Left lung (tissue), 10 donors: ENCODE results near the gene PLXNA2. TPM values are rescaled to one million over a fixed set of nuclear protein-coding genes. Genes with fewer than 3 reads are reported as not detected.

ENCODE experiments used
- ATAC-seq: fragments of 200-7000 bp; cut with Tn5 transposase; one replicate; pipeline ENCODE4 v1.9.1; 2020; ENCODE audit warnings: moderate library complexity
- DNase-seq, 4 donors: peaks; one replicate each; pipeline ENCODE4 v3.0.0-alpha.2; 2013 to 2020
- H3K27ac ChIP-seq, 2 donors: fragments of 200-600 bp; sonication (generic) in 1 of 2; one replicate each; pipeline versions ENCODE4 v1.5.0 to v1.8.0; 2020 to 2021
- H3K27me3 ChIP-seq, 2 donors: fragments of 200-600 bp; sonication (generic) in 1 of 2; one replicate each; pipeline versions ENCODE4 v1.5.0 to v1.8.0; 2020 to 2021
- H3K36me3 ChIP-seq, 2 donors: fragments of 200-600 bp; sonication (generic) in 1 of 2; one replicate each; pipeline versions ENCODE4 v1.5.0 to v1.8.0; 2020 to 2021
- H3K4me1 ChIP-seq, 2 donors: fragments of 200-600 bp; one replicate each; pipeline ENCODE4 v1.8.0; 2021
- H3K4me3 ChIP-seq, 2 donors: fragments of 200-600 bp; sonication (generic) in 1 of 2; one replicate each; pipeline versions ENCODE4 v1.5.0 to v1.8.0; 2020 to 2021; ENCODE audit warnings: mild to moderate bottlenecking in 1 of 2
- H3K9me3 ChIP-seq, 2 donors: fragments of 200-600 bp; sonication (generic) in 1 of 2; one replicate each; pipeline versions ENCODE4 v1.5.0 to v1.8.0; 2020 to 2021
- CTCF ChIP-seq, 2 donors: fragments of 200-600 bp; sonication (generic) in 1 of 2; IDR thresholded peaks; one replicate each; pipeline versions ENCODE4 v1.5.0 to v1.8.0; 2021; ENCODE audit warnings: antibody characterized with exemption in 2 of 2
- intact Hi-C, 2 donors: fragments of 100-400 bp; cut with DNase I; formaldehyde crosslinking; loops; one replicate each; pipeline versions ENCODE4 v1.11.2 to v1.14.2; 2022
- polyA plus RNA-seq, 6 donors: library from polyadenylated mRNA; unstranded; fragments of 120-200 nt; gene quantifications; one replicate each; pipeline ENCODE4 v1.2.1, GENCODE V29; 2013; ENCODE audit not compliant: insufficient read length in 6 of 6
- total RNA-seq, 2 donors: library from RNA; stranded (reverse); fragmentation: NEBNext Ultra II Directional; extraction: Animal tissue kit (Norgen Biotek cat#: 25700); gene quantifications; one replicate each; pipeline ENCODE4 v1.2.1, GENCODE V29; 2021
- donor health status: DM: no; HTN: yes; CAD: no.
- donor health status: DM: no; HTN: no; CAD: no.

PLXNA2 gene
- total and polyA plus RNA-seq, 8 donors = 21.4 to 92.8 (median 34.0) TPM

- ATAC-seq (no peak), DNase-seq (no peak)
- no peak for TF ChIP-seq CTCF (IDR thresholded peaks at IDR 0.05)
- H3K27me3 ChIP-seq = no peaks in the 10 kb centered on the region
- H3K27ac ChIP-seq = peak overlapping the region; percentile 29 to 41
- no peaks in the 10 kb centered on the region for H3K36me3 ChIP-seq
- intact Hi-C loops = no loop called here
- H3K9me3 ChIP-seq = no peaks in the 10 kb centered on the region
- H3K4me1 ChIP-seq = peaks cover 24 to 59% of the 10 kb centered on the region in 2 donors
- H3K4me3 ChIP-seq = no peak overlapping the region
These were observed 17.9 kb downstream of the PLXNA2 start for GRCh38 chr1:208225954-208226937.

- ATAC-seq = no peak
These were observed 19.9 kb downstream of the PLXNA2 start for GRCh38 chr1:208224192-208224713.

GRCh38 chr1:208223136-208223535 lies 21.0 kb downstream of the PLXNA2 start:
- intact Hi-C loops = no loop called here
- H3K27me3 ChIP-seq = no peaks in the 10 kb centered on the region
- no peaks in the 10 kb centered on the region for H3K9me3 ChIP-seq
- H3K27ac ChIP-seq = no peak overlapping the region
- ATAC-seq = no peak
- TF ChIP-seq CTCF (IDR thresholded peaks at IDR 0.05) = no peak
- no peak for DNase-seq
- no peak overlapping the region for H3K4me3 ChIP-seq
- H3K36me3 ChIP-seq = no peaks in the 10 kb centered on the region
- peaks cover 45 to 77% of the 10 kb centered on the region in 2 donors for H3K4me1 ChIP-seq

More at GRCh38 chr1:208224192-208224713, 19.9 kb downstream of the PLXNA2 start:
- no peaks in the 10 kb centered on the region for H3K27me3 ChIP-seq
- DNase-seq = no peak
- no peak for TF ChIP-seq CTCF (IDR thresholded peaks at IDR 0.05)
- H3K9me3 ChIP-seq = no peaks in the 10 kb centered on the region
- intact Hi-C loops = no loop called here
- no peak overlapping the region for H3K27ac ChIP-seq
- H3K4me3 ChIP-seq = no peak overlapping the region
- H3K36me3 ChIP-seq = no peaks in the 10 kb centered on the region
- H3K4me1 ChIP-seq = peaks cover 38 to 68% of the 10 kb centered on the region in 2 donors

- intact Hi-C loops = no loop called here
- DNase-seq (no peak), ATAC-seq (no peak)
- Histone ChIP-seq H3K4me3 (no peak overlapping the region), H3K4me1 (peaks cover 41 to 75% of the 10 kb centered on the region in 2 donors), H3K27ac (no peak overlapping the region), H3K36me3 (no peaks in the 10 kb centered on the region), H3K9me3 (no peaks in the 10 kb centered on the region), H3K27me3 (no peaks in the 10 kb centered on the region)
- TF ChIP-seq CTCF (IDR thresholded peaks at IDR 0.05) = no peak
These were observed 21.6 kb downstream of the PLXNA2 start for GRCh38 chr1:208222376-208223126.

GRCh38 chr1:208221291-208221622 lies 22.9 kb downstream of the PLXNA2 start:
- TF ChIP-seq CTCF (IDR thresholded peaks at IDR 0.05) = no peak
- Histone ChIP-seq H3K4me1 (peaks cover 28 to 73% of the 10 kb centered on the region in 2 donors), H3K4me3 (no peak overlapping the region), H3K27me3 (no peaks in the 10 kb centered on the region), H3K36me3 (peaks cover 0 to 13% of the 10 kb centered on the region in 2 donors), H3K9me3 (no peaks in the 10 kb centered on the region), H3K27ac (peak overlapping the region; percentile 48 to 51)
- intact Hi-C loops = no loop called here
- peak in 2 of 4 donors; percentile 89 to 94 for DNase-seq
- peak; percentile 47 for ATAC-seq
